ENCODE data around the gene SHROOM2. TPM values are rescaled to one million over a fixed set of nuclear protein-coding genes. Genes with fewer than 3 reads are reported as not detected.
A peak's percentile ranks its signal among the peaks of the same experiment; 100 is the strongest.

SHROOM2 gene
- total and polyA plus RNA-seq, 10 donors, result 0.21 to 3.7 (median 1.6) TPM

- no peak for DNase-seq
- Histone ChIP-seq H3K9me3 (no peaks in the 10 kb centered on the region), H3K36me3 (no peaks in the 10 kb centered on the region), H3K27me3 (replicated peaks in 1 of 7) (peaks cover 0 to 33% (median 0%) of the 10 kb centered on the region in 7 donors), H3K27ac (no peak overlapping the region), H3K4me1 (no peaks in the 10 kb centered on the region), H3K4me3 (no peak overlapping the region)
- no peak for TF ChIP-seq POLR2AphosphoS5 (IDR thresholded peaks at IDR 0.05)
- TF ChIP-seq POLR2A (IDR thresholded peaks at IDR 0.05), result no peak
- TF ChIP-seq CTCF (IDR thresholded peaks at IDR 0.05 in 8 of 11, conservative IDR thresholded peaks at IDR 0.05 in 3 of 11), result no peak
- WGBS, 5 donors, result 30 to 60% (median 36%) methylated on average over 1 to 8 of the region's 8 CpGs
- intact Hi-C loops (cut with DNase I; ENCODE audit: low total_unique reads), result no loop called here
Observed at GRCh38 chrX:9775930-9776329, 10.3 kb upstream of the SHROOM2 start.

- no peak overlapping the region for H3K27ac ChIP-seq
- H3K4me1 ChIP-seq, result peaks cover 0 to 12% (median 2%) of the 10 kb centered on the region in 6 donors
- no peaks in the 10 kb centered on the region for H3K9me3 ChIP-seq
- 71 to 87% (median 77%) methylated on average over 7 of the region's 7 CpGs for WGBS, 5 donors
- H3K27me3 ChIP-seq (replicated peaks in 1 of 7), result peaks cover 0 to 26% (median 17%) of the 10 kb centered on the region in 7 donors
- no peaks in the 10 kb centered on the region for H3K36me3 ChIP-seq
- DNase-seq, result no peak
- intact Hi-C loops (cut with DNase I; ENCODE audit: low total_unique reads), result no loop called here
- TF ChIP-seq POLR2A (IDR thresholded peaks at IDR 0.05) (no peak), CTCF (IDR thresholded peaks at IDR 0.05 in 8 of 11, conservative IDR thresholded peaks at IDR 0.05 in 3 of 11) (no peak), POLR2AphosphoS5 (IDR thresholded peaks at IDR 0.05) (no peak)
- no peak overlapping the region for H3K4me3 ChIP-seq
Observed at GRCh38 chrX:9781941-9782340, 4.3 kb upstream of the SHROOM2 start.

- H3K4me1 ChIP-seq, result peaks cover 0 to 16% (median 3%) of the 10 kb centered on the region in 6 donors
- peaks cover 0 to 48% (median 21%) of the 10 kb centered on the region in 7 donors for H3K27me3 ChIP-seq (replicated peaks in 1 of 7)
- intact Hi-C loops (cut with DNase I; ENCODE audit: low total_unique reads), result no loop called here
- no peaks in the 10 kb centered on the region for H3K36me3 ChIP-seq
- DNase-seq, result peak; percentile 5
- H3K4me3 ChIP-seq, result no peak overlapping the region
- no peaks in the 10 kb centered on the region for H3K9me3 ChIP-seq
- TF ChIP-seq POLR2A (IDR thresholded peaks at IDR 0.05), result no peak
- no peak for TF ChIP-seq POLR2AphosphoS5 (IDR thresholded peaks at IDR 0.05)
- no peak for TF ChIP-seq CTCF (IDR thresholded peaks at IDR 0.05 in 8 of 11, conservative IDR thresholded peaks at IDR 0.05 in 3 of 11)
- WGBS, 5 donors, result 89 to 97% (median 96%) methylated on average over 5 to 8 of the region's 8 CpGs
- H3K27ac ChIP-seq, result no peak overlapping the region
Observed at GRCh38 chrX:9784332-9784731, 1.9 kb upstream of the SHROOM2 start.

- Histone ChIP-seq H3K27me3 (replicated peaks in 1 of 7) (peaks cover 0 to 53% (median 21%) of the 10 kb centered on the region in 7 donors), H3K9me3 (no peaks in the 10 kb centered on the region), H3K4me1 (peaks cover 0 to 16% (median 3%) of the 10 kb centered on the region in 6 donors), H3K27ac (no peak overlapping the region), H3K36me3 (no peaks in the 10 kb centered on the region), H3K4me3 (peak overlapping the region in 5 of 8 donors; percentile 32 to 67 (median 38))
- 8 to 60% (median 35%) methylated on average over 4 to 58 of the region's 58 CpGs for WGBS, 5 donors
- no peak for TF ChIP-seq POLR2AphosphoS5 (IDR thresholded peaks at IDR 0.05)
- TF ChIP-seq CTCF (IDR thresholded peaks at IDR 0.05 in 8 of 11, conservative IDR thresholded peaks at IDR 0.05 in 3 of 11), result no peak
- intact Hi-C loops (cut with DNase I; ENCODE audit: low total_unique reads), result no loop called here
- DNase-seq, result peak; percentile 61
Observed at GRCh38 chrX:9785254-9785943, 830 bp upstream of the SHROOM2 start.
